GM12878 (cell line): ENCODE measurements around the gene BORCS6.

Experiments
- CREM ChIP-seq: IDR thresholded peaks from 2 replicates; pipeline ENCODE4 v1.6.1; 2014; ENCODE audit warnings: antibody characterized with exemption, low read depth
- TF ChIP-seq, protein P1 (sequence below): IDR thresholded peaks from 2 replicates; pipeline ENCODE4 v1.6.1; 2011; ENCODE audit warnings: mild to moderate bottlenecking, low read depth, low read length, moderate library complexity; ENCODE audit not compliant: insufficient replicate concordance

DNA sequence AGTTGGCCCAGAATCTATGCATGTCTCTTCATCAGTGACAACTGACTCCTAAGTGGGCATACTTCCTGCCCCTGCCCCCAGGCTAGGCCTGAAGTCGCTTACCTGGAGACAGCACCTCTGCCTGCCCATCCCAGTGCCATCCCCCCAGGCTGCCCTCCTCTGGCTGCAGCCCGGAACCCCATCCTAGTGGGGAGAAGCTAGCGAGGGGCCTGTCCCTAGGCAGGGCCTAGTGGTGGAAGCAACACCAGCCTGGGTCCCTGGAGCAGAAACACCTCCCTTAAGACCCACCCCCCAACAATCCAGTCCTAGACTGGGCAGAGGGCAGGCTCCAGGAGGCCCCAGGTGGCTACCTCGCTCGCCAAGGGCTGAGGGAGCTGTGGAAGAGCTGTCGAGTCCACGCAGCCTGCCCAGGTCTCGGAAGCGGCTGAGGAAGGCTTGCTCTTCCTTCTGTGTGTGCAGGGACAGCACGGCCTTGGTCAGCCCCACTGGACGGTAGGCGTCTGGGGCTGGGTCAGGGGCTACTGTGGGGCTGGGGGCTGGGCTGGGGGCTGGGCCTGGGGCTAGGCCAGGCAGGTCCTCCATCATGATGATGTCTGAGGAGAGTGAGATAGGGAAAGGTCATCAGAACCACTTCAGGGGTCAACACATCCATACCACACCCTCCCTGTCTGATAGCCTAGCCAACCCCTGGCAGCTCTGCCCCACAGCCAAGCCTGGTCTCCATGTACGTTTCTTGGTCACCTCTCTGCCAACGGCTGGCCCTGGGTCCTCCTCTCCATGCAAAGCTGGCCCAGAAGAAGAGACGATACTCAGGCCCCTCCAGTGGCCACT lies 45.4 kb downstream of the BORCS6 start:
- no peak for TF ChIP-seq CREM
- TF ChIP-seq, protein P1, sequence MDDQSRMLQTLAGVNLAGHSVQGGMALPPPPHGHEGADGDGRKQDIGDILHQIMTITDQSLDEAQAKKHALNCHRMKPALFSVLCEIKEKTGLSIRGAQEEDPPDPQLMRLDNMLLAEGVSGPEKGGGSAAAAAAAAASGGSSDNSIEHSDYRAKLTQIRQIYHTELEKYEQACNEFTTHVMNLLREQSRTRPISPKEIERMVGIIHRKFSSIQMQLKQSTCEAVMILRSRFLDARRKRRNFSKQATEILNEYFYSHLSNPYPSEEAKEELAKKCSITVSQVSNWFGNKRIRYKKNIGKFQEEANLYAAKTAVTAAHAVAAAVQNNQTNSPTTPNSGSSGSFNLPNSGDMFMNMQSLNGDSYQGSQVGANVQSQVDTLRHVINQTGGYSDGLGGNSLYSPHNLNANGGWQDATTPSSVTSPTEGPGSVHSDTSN: no peak
